ENCODE results near the gene GAS1. TPM values are rescaled to one million over a fixed set of nuclear protein-coding genes. Genes with fewer than 3 reads are reported as not detected.
A peak's percentile ranks its signal among the peaks of the same experiment; 100 is the strongest.

The GAS1 gene, protein sequence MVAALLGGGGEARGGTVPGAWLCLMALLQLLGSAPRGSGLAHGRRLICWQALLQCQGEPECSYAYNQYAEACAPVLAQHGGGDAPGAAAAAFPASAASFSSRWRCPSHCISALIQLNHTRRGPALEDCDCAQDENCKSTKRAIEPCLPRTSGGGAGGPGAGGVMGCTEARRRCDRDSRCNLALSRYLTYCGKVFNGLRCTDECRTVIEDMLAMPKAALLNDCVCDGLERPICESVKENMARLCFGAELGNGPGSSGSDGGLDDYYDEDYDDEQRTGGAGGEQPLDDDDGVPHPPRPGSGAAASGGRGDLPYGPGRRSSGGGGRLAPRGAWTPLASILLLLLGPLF
- total RNA-seq (0.15 and 0.39 TPM in 2 replicates), polyA plus RNA-seq (0.06 TPM in 1 of 2 replicates, not detected in the other), polyA minus RNA-seq (0.09 and 0.14 TPM in 2 replicates)
- total RNA-seq (2013) = 1.8 TPM

DNA sequence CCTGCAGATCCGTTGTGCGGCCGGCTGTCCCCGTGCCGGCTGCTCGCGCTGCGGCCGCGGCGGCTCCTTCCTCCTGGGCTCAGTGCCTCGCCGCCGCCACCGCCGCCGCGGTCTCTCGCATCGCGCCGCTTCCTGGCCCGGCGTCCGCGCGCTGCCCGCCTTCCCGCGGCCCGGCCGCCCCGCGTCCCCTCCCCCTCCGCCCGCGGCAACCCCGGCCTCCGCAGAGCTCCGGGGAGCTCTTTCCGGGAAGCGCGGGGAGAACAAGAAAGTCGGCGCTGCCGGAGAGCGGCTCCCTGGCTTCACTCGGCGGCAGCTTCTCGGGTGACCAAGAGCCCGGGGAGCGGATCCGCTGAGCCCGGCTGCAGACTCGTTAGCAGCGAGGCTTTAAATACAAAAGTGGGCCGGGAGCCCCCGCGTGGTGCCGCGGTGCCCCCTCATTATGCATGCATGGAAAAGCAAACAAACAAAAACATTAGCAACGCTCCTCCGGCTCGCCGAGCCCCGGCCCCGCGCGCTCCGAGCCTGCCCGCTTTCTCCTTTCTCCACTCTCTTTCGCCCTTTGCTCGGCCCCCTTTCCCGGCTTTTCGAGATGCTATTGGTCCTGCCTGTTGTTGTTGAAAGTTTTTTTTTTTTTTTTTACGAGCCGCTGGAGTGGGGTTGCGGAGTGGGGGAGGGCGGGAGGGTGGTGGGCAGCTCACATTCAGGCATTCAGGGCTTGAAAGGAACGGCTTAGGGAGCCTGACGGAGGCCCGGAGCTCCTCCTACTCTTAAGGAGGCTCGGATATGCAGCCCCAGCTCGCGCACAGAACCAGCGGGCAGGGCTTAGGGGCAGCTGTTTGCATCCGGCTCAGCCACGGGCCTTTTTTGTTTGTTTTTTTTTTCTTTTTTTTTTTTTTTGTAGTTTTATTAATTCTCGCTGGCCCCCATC is at the start of gene GAS1:
TSS of gene GAS1 (minus strand) at position 361 of the 928 bp plus-strand sequence. CDS start 727 bp downstream, outside the sequence.
- H3K9me3 ChIP-seq (ENCODE audit: control extremely low read depth in 1 of 3, control insufficient read depth in 2 of 3, insufficient read depth in 1 of 3, low read length in 2 of 3) = peaks cover 0 to 4% (median 0%) of the 10 kb centered on the region in 3 donors
- H2AFZ ChIP-seq (ENCODE audit: insufficient read depth, low read depth, low read length, poor library complexity, severe bottlenecking) = peak within 1 kb of the TSS; percentile 84
- Mint-ChIP-seq H3K4me1 (peaks cover 18% of the 10 kb centered on the region), H3K9me3 (ENCODE audit: insufficient read depth) (no peaks in the 10 kb centered on the region), H3K27ac (no peak within 1 kb of the TSS), H3K4me3 (peak within 1 kb of the TSS; percentile 88), H3K27me3 (peaks cover 22% of the 10 kb centered on the region)
- WGBS (ENCODE audit: insufficient coverage) = under 1% methylated on average over 76 of the region's 89 CpGs
- H3K4me3 ChIP-seq (ENCODE audit: control extremely low read depth in 1 of 5, extremely low read depth in 1 of 5, insufficient read depth in 1 of 5, low read depth in 2 of 5, low read length in 4 of 5) = peak within 1 kb of the TSS; percentile 45 to 73 (median 58)
- TF ChIP-seq EZH2 (IDR thresholded peaks at IDR 0.05; ENCODE audit: borderline replicate concordance, insufficient read depth, low read depth, low read length, poor library complexity, severe bottlenecking) = no peak
- TF ChIP-seq, protein P1, sequence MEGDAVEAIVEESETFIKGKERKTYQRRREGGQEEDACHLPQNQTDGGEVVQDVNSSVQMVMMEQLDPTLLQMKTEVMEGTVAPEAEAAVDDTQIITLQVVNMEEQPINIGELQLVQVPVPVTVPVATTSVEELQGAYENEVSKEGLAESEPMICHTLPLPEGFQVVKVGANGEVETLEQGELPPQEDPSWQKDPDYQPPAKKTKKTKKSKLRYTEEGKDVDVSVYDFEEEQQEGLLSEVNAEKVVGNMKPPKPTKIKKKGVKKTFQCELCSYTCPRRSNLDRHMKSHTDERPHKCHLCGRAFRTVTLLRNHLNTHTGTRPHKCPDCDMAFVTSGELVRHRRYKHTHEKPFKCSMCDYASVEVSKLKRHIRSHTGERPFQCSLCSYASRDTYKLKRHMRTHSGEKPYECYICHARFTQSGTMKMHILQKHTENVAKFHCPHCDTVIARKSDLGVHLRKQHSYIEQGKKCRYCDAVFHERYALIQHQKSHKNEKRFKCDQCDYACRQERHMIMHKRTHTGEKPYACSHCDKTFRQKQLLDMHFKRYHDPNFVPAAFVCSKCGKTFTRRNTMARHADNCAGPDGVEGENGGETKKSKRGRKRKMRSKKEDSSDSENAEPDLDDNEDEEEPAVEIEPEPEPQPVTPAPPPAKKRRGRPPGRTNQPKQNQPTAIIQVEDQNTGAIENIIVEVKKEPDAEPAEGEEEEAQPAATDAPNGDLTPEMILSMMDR (IDR thresholded peaks at IDR 0.05) = no peak
- peak; percentile 61 for DNase-seq
- no peaks in the 10 kb centered on the region for H3K79me2 ChIP-seq (ENCODE audit: control insufficient read depth, insufficient read depth, low read length)
- H4K20me1 ChIP-seq (ENCODE audit: control insufficient read depth, insufficient read depth, low read length, poor library complexity, severe bottlenecking) = no peaks in the 10 kb centered on the region
- peaks cover 15% of the 10 kb centered on the region in 2 donors for H3K4me1 ChIP-seq (ENCODE audit: control insufficient read depth in 2 of 2, insufficient read depth in 2 of 2, low read length in 2 of 2)
- peak within 1 kb of the TSS; percentile 68 for H3K9ac ChIP-seq (ENCODE audit: low read length)
- POLR2A ChIA-PET = interaction anchor here (0.7 kb wide), 1 partner anchor 199 kb away, joined by 4 read pairs; no protein-coding TSS in a partner anchor
- H3K27me3 ChIP-seq (replicated peaks in 1 of 4; ENCODE audit: control extremely low read depth in 1 of 4, control insufficient read depth in 3 of 4, insufficient read depth in 4 of 4, low read length in 3 of 4) = peaks cover 0 to 32% (median 24%) of the 10 kb centered on the region in 4 experiments
- peak; percentile 65 for ATAC-seq (ENCODE audit: low read depth)
- CTCF ChIA-PET = interaction anchor here (1.3 kb wide), 1 partner anchor 10 kb away, joined by 3 read pairs; no protein-coding TSS in a partner anchor
- intact Hi-C loops (cut with micrococcal nuclease) = loop anchor here (5.0 kb wide), 1 partner anchor 595 kb away; the partner anchor contains the start of gene TUT7
- peak within 1 kb of the TSS; percentile 92 for H3K4me2 ChIP-seq (replicated peaks; ENCODE audit: low read depth, low read length, poor library complexity, severe bottlenecking)
- H3K27ac ChIP-seq (ENCODE audit: low read length in 2 of 2) = no peak within 1 kb of the TSS
- no peaks in the 10 kb centered on the region for H3K36me3 ChIP-seq (replicated peaks in 1 of 2; ENCODE audit: control extremely low read depth in 1 of 2, control insufficient read depth in 1 of 2, extremely low read depth in 1 of 2, insufficient read depth in 2 of 2, low read length in 1 of 2)

Data from B cell (primary cell).